Activated T-cell treated with anti-CD3 and anti-CD28 coated beads, Interleukin-2, amount 50 U/mL, for 24 hours (primary cell): ENCODE data around the gene PARD3.
"Not testable (repeated sequence)": the region's sequence is repeated elsewhere in the genome, so short reads cannot be mapped to it uniquely, and the experiment has no call there.

ENCODE experiments used
- DNase-seq: peaks from one replicate; pipeline ENCODE4 v3.0.0-alpha.2; 2020
- H3K27ac Mint-ChIP-seq: 2 replicates; pipeline ENCODE4 v1.8.0; 2020; ENCODE audit warnings: mild to moderate bottlenecking, mixed read lengths
- H3K27me3 Mint-ChIP-seq: 2 replicates; pipeline ENCODE4 v1.8.0; 2020; ENCODE audit warnings: mixed read lengths
- H3K36me3 Mint-ChIP-seq: 2 replicates; pipeline ENCODE4 v1.8.0; 2020; ENCODE audit warnings: low read depth, mixed read lengths
- H3K4me1 Mint-ChIP-seq: 2 replicates; pipeline ENCODE4 v1.8.0; 2020; ENCODE audit warnings: low read depth, mixed read lengths
- H3K4me3 Mint-ChIP-seq: 2 replicates; pipeline ENCODE4 v1.8.0; 2020; ENCODE audit warnings: mild to moderate bottlenecking, moderate library complexity, mixed read lengths
- H3K9me3 Mint-ChIP-seq: 2 replicates; pipeline ENCODE4 v1.8.0; 2020; ENCODE audit warnings: mixed read lengths

Gene PARD3

GRCh38 chr10:34462993-34463392 lies 352.1 kb downstream of the PARD3 start:
- Mint-ChIP-seq H3K27ac (no peak overlapping the region), H3K36me3 (no peaks in the 10 kb centered on the region), H3K27me3 (peaks cover 2% of the 10 kb centered on the region), H3K4me1 (no peaks in the 10 kb centered on the region), H3K9me3 (no peaks in the 10 kb centered on the region), H3K4me3 (no peak overlapping the region)
- DNase-seq: no peak

GRCh38 chr10:34462056-34462455 lies 353.0 kb downstream of the PARD3 start:
- peaks cover 2% of the 10 kb centered on the region for H3K27me3 Mint-ChIP-seq
- no peak overlapping the region for H3K4me3 Mint-ChIP-seq
- H3K36me3 Mint-ChIP-seq: no peaks in the 10 kb centered on the region
- H3K4me1 Mint-ChIP-seq: no peaks in the 10 kb centered on the region
- no peaks in the 10 kb centered on the region for H3K9me3 Mint-ChIP-seq
- no peak for DNase-seq
- H3K27ac Mint-ChIP-seq: no peak overlapping the region

GRCh38 chr10:34454590-34455261 lies 360.4 kb downstream of the PARD3 start:
- H3K4me1 Mint-ChIP-seq: no peaks in the 10 kb centered on the region
- H3K27me3 Mint-ChIP-seq: peaks cover 3% of the 10 kb centered on the region
- H3K4me3 Mint-ChIP-seq: no peak overlapping the region
- no peaks in the 10 kb centered on the region for H3K36me3 Mint-ChIP-seq
- H3K27ac Mint-ChIP-seq: no peak overlapping the region
- DNase-seq: no peak
- no peaks in the 10 kb centered on the region for H3K9me3 Mint-ChIP-seq

- no peaks in the 10 kb centered on the region for H3K4me1 Mint-ChIP-seq
- H3K27ac Mint-ChIP-seq: no peak overlapping the region
- H3K36me3 Mint-ChIP-seq: no peaks in the 10 kb centered on the region
- no peaks in the 10 kb centered on the region for H3K9me3 Mint-ChIP-seq
- DNase-seq: no peak
- H3K4me3 Mint-ChIP-seq: no peak overlapping the region
- H3K27me3 Mint-ChIP-seq: no peaks in the 10 kb centered on the region
Measured at GRCh38 chr10:34449836-34450235, 365.3 kb downstream of the PARD3 start.

GRCh38 chr10:34446049-34446448 lies 369.0 kb downstream of the PARD3 start:
- DNase-seq: no peak
- Mint-ChIP-seq H3K9me3 (no peaks in the 10 kb centered on the region), H3K4me1 (no peaks in the 10 kb centered on the region), H3K4me3 (no peak overlapping the region), H3K27ac (no peak overlapping the region), H3K36me3 (no peaks in the 10 kb centered on the region), H3K27me3 (no peaks in the 10 kb centered on the region)

GRCh38 chr10:34444223-34445183 lies 370.6 kb downstream of the PARD3 start:
- Mint-ChIP-seq H3K27ac (no peak overlapping the region), H3K9me3 (no peaks in the 10 kb centered on the region), H3K36me3 (no peaks in the 10 kb centered on the region), H3K27me3 (no peaks in the 10 kb centered on the region), H3K4me1 (no peaks in the 10 kb centered on the region), H3K4me3 (no peak overlapping the region)
- DNase-seq: no peak

- not testable (repeated sequence) for DNase-seq, H3K4me1 Mint-ChIP-seq
Measured at GRCh38 chr10:34439386-34439785, 375.7 kb downstream of the PARD3 start.

GRCh38 chr10:34438741-34439140 lies 376.4 kb downstream of the PARD3 start:
- Mint-ChIP-seq H3K36me3 (no peaks in the 10 kb centered on the region), H3K9me3 (no peaks in the 10 kb centered on the region), H3K27ac (no peak overlapping the region), H3K4me1 (no peaks in the 10 kb centered on the region), H3K4me3 (no peak overlapping the region), H3K27me3 (no peaks in the 10 kb centered on the region)
- no peak for DNase-seq

More at GRCh38 chr10:34439386-34439785, 375.7 kb downstream of the PARD3 start:
- not testable (repeated sequence) for H3K27ac Mint-ChIP-seq, H3K9me3 Mint-ChIP-seq, H3K27me3 Mint-ChIP-seq, H3K36me3 Mint-ChIP-seq, H3K4me3 Mint-ChIP-seq

GRCh38 chr10:34437906-34438305 lies 377.2 kb downstream of the PARD3 start:
- Mint-ChIP-seq H3K4me3 (no peak overlapping the region), H3K4me1 (no peaks in the 10 kb centered on the region), H3K9me3 (no peaks in the 10 kb centered on the region), H3K27ac (no peak overlapping the region), H3K27me3 (no peaks in the 10 kb centered on the region), H3K36me3 (no peaks in the 10 kb centered on the region)
- no peak for DNase-seq

- no peak overlapping the region for H3K4me3 Mint-ChIP-seq
- H3K9me3 Mint-ChIP-seq: no peaks in the 10 kb centered on the region
- H3K36me3 Mint-ChIP-seq: no peaks in the 10 kb centered on the region
- H3K27me3 Mint-ChIP-seq: peaks cover 3% of the 10 kb centered on the region
- no peaks in the 10 kb centered on the region for H3K4me1 Mint-ChIP-seq
- no peak for DNase-seq
- no peak overlapping the region for H3K27ac Mint-ChIP-seq
Measured at GRCh38 chr10:34434119-34434594, 380.9 kb downstream of the PARD3 start.

- H3K27ac Mint-ChIP-seq: no peak overlapping the region
- H3K9me3 Mint-ChIP-seq: no peaks in the 10 kb centered on the region
- no peak overlapping the region for H3K4me3 Mint-ChIP-seq
- peaks cover 3% of the 10 kb centered on the region for H3K27me3 Mint-ChIP-seq
- H3K4me1 Mint-ChIP-seq: no peaks in the 10 kb centered on the region
- no peak for DNase-seq
- H3K36me3 Mint-ChIP-seq: no peaks in the 10 kb centered on the region
Measured at GRCh38 chr10:34433241-34434076, 381.6 kb downstream of the PARD3 start.

- Mint-ChIP-seq H3K4me1 (no peaks in the 10 kb centered on the region), H3K4me3 (no peak overlapping the region), H3K36me3 (no peaks in the 10 kb centered on the region), H3K27me3 (peaks cover 3% of the 10 kb centered on the region), H3K27ac (no peak overlapping the region), H3K9me3 (no peaks in the 10 kb centered on the region)
- DNase-seq: no peak
Measured at GRCh38 chr10:34432589-34432988, 382.5 kb downstream of the PARD3 start.

GRCh38 chr10:34430685-34431084 lies 384.4 kb downstream of the PARD3 start:
- no peak for DNase-seq
- no peaks in the 10 kb centered on the region for H3K36me3 Mint-ChIP-seq
- peaks cover 3% of the 10 kb centered on the region for H3K27me3 Mint-ChIP-seq
- H3K27ac Mint-ChIP-seq: no peak overlapping the region
- H3K9me3 Mint-ChIP-seq: no peaks in the 10 kb centered on the region
- no peaks in the 10 kb centered on the region for H3K4me1 Mint-ChIP-seq
- no peak overlapping the region for H3K4me3 Mint-ChIP-seq

GRCh38 chr10:34428501-34428900 lies 386.6 kb downstream of the PARD3 start:
- peaks cover 3% of the 10 kb centered on the region for H3K27me3 Mint-ChIP-seq
- no peak for DNase-seq
- H3K36me3 Mint-ChIP-seq: no peaks in the 10 kb centered on the region
- H3K4me3 Mint-ChIP-seq: no peak overlapping the region
- H3K27ac Mint-ChIP-seq: no peak overlapping the region
- H3K9me3 Mint-ChIP-seq: no peaks in the 10 kb centered on the region
- no peaks in the 10 kb centered on the region for H3K4me1 Mint-ChIP-seq
